ENCODE data around the gene TPPP.
"Not testable (repeated sequence)": the region's sequence is repeated elsewhere in the genome, so short reads cannot be mapped to it uniquely, and the experiment has no call there.

The TPPP gene

DNA sequence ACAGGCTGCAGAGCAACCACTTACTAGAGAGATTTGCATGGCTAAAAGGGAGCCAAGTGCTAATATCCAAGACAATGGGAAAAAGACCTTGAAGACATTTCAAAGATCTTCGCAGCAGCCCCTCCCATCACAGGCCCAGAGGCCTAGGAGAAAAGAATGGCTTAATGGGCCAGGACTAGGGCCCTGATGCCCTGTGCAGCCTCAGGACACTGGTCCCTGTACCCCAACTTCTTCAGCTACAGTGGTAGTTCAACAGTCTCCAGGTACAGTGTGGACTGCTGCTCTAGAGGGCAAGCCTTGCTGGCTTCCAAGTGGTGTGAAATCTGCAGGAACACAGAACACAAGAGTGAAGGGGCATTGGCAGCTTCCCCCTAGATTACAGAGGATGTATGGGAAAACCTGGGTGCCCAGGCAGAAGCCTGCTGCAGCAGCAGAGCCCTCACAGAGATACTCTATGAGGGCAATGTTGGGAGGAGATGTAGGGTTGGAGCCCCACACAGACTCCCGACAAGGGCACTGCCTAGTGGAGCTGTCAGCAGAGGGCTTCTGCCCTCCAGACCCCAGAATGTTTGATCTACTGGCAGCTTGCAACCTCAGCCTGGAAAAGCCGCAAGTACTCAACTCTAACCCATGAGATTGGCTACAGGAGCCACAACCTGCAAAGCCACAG is 15.8 kb upstream of the TPPP start:
- H3K27ac Mint-ChIP-seq; H3K9me3 Mint-ChIP-seq; H3K4me1 Mint-ChIP-seq; ATAC-seq (ENCODE audit: low read depth); H3K36me3 Mint-ChIP-seq; DNase-seq (ENCODE audit: low spot score in 2 of 2); H3K4me3 Mint-ChIP-seq: not testable (repeated sequence)
- peaks cover 13% of the 10 kb centered on the region for H3K27me3 Mint-ChIP-seq

DNA sequence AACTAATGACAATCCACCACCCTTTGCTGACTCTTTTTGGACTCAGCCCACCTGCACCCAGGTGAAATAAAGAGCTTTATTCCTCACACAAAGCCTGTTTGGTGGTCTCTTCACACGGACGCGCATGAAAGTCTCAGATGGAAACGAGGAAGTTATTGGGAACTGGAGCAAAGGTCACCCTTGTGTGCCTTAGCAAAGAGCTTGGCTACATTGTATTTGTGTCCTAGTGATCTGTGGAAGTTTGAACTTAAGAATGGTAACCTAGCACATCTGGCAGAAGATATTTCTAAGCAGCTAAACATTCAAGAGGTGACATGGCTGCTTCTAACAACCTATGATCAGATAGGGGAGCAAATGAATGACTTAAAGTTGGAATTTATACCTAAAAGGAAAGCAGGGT is 15.2 kb upstream of the TPPP start:
- not testable (repeated sequence) for H3K27ac Mint-ChIP-seq; H3K36me3 Mint-ChIP-seq; ATAC-seq (ENCODE audit: low read depth); DNase-seq (ENCODE audit: low spot score in 2 of 2); H3K4me3 Mint-ChIP-seq; H3K9me3 Mint-ChIP-seq; H3K4me1 Mint-ChIP-seq
- H3K27me3 Mint-ChIP-seq: peaks cover 13% of the 10 kb centered on the region

DNA sequence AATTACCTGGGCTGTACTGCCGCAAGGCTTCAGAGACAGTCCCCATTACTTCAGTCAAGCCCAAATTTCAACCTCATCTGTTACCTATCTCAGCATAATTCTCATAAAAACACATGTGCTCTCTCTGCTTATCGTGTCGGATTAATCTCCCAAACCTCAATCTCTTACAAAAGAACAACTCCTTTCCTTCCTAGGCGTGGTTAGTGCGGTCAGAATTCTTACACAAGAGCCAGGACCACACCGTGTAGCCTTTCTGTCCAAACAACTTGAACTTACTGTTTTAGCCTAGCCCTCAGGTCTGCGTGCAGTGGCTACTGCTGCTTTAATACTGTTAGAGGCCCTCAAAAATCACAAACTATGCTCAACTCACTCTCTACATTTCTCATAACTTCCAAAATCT is 13.0 kb upstream of the TPPP start:
- peaks cover 10% of the 10 kb centered on the region for H3K27me3 Mint-ChIP-seq
- H3K9me3 Mint-ChIP-seq; ATAC-seq (ENCODE audit: low read depth); H3K4me3 Mint-ChIP-seq; H3K36me3 Mint-ChIP-seq; DNase-seq (ENCODE audit: low spot score in 2 of 2); H3K4me1 Mint-ChIP-seq; H3K27ac Mint-ChIP-seq: not testable (repeated sequence)

DNA sequence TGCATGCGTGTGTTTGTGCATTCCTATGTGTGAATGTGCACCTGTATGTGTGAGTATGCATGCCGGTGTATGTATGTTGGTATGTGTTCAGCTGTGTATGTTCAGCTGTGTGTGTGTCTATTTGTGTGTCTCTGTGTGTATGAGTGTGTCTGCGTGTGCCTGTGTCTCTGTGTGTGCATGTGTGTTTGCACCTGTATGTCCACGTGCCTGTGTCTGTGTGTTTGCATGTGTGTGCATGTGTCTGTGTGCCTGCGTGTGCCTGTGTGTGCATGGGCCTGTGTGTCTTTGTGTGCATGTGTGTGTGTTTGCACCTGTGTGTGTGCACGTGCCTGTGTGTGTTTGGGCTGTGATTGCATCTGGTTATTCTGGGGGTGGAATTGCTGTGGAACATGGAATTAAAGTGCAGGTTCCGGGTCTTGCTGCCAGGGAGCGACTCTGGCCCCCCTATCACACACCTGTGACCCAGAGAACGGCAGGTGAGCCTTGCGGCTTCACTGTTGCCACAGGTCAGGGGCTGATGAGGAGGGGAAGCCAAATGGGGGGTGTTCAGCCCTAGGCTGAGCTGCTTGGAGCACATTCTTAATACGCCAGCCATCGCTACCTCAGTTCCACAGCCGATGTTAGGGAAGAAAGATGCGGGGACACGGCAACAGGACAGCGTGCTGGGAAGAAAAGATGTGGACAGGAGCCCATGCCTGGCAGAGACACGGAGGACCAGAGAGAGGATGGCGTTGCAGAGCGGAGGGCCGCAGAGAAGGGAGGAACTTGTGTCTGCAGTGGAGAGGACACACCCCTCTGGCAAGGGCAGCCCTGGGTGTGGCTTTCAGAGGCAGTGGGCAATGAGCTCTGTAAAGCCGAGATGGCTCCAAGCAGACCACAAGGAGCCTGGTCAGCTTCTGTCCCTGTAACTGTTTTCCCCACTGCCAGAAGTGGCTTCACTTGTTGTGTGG is 3.9 kb upstream of the TPPP start:
- H3K27me3 Mint-ChIP-seq; ATAC-seq (ENCODE audit: low read depth); H3K27ac Mint-ChIP-seq: not testable (repeated sequence)

DNA sequence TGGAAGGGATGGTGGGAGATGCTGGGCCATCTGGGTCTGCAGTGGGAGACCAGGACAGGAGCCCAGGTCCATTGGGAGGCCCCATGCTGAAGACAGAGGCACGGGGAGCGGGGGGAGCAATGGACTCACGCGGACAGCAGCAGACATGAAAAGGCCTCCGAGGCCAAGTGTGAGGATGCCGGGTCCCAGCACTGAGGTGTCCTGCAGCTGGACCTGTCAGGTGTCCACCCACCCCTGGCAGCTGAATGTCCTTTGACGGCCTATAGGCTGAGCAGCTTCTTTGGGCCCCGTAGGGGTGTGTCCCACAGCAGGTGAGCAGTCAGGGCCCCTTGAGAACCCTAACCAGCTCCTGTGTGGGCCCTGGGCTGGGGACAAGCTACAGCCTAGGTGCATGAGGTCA is 3.0 kb upstream of the TPPP start:
- not testable (repeated sequence) for H3K27ac Mint-ChIP-seq; H3K9me3 Mint-ChIP-seq; ATAC-seq (ENCODE audit: low read depth); DNase-seq (ENCODE audit: low spot score in 2 of 2); H3K4me1 Mint-ChIP-seq; H3K36me3 Mint-ChIP-seq; H3K4me3 Mint-ChIP-seq; H3K27me3 Mint-ChIP-seq

More for the DNA sequence above, 3.9 kb upstream of the TPPP start:
- not testable (repeated sequence) for H3K4me3 Mint-ChIP-seq; DNase-seq (ENCODE audit: low spot score in 2 of 2); H3K4me1 Mint-ChIP-seq; H3K9me3 Mint-ChIP-seq; H3K36me3 Mint-ChIP-seq

DNA sequence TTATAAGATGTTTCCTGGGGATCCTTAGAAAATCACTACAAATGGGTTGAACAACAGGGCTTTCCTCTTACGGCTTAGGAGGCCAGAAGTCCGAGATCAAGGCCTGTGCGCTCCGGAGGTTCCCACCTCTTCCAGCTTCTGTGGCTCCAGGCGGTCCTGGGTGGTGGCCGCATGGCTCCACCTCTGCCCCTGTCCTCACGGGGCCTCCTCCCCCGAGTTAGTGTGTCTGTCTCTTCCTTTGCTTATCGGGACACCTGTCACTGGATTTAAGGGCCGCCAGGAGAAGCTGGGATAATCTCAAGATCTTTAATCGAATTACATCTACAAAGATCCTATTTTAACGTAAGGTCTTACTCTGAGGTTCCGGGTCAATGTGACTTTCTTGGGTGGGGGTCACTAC is 2.3 kb upstream of the TPPP start:
- H3K4me3 Mint-ChIP-seq; DNase-seq (ENCODE audit: low spot score in 2 of 2); H3K27ac Mint-ChIP-seq; H3K9me3 Mint-ChIP-seq; H3K4me1 Mint-ChIP-seq; H3K36me3 Mint-ChIP-seq; H3K27me3 Mint-ChIP-seq; ATAC-seq (ENCODE audit: low read depth): not testable (repeated sequence)

DNA sequence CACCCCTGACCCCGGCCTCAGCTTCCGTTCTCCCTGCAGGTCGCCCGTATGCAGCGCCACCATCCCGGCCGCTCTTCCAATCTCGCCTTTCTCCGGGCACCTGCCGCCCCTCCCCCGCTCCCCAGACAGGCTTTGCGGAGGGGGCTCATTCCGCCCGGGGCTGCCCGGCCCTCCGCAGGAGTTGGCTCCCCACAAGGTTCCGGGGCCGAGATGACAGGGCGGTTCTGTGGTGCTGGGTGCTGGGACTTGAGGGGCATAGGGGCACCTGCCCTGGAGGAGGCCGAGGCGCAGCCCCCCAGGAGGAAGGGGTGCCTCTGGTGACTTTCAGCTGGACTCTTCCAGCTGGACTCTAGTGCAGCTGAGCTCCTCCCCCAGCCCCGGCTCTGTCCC is 885 bp upstream of the TPPP start:
- ATAC-seq (ENCODE audit: low read depth); H3K27ac Mint-ChIP-seq; DNase-seq (ENCODE audit: low spot score in 2 of 2); H3K9me3 Mint-ChIP-seq; H3K4me1 Mint-ChIP-seq; H3K4me3 Mint-ChIP-seq; H3K27me3 Mint-ChIP-seq; H3K36me3 Mint-ChIP-seq: not testable (repeated sequence)

DNA sequence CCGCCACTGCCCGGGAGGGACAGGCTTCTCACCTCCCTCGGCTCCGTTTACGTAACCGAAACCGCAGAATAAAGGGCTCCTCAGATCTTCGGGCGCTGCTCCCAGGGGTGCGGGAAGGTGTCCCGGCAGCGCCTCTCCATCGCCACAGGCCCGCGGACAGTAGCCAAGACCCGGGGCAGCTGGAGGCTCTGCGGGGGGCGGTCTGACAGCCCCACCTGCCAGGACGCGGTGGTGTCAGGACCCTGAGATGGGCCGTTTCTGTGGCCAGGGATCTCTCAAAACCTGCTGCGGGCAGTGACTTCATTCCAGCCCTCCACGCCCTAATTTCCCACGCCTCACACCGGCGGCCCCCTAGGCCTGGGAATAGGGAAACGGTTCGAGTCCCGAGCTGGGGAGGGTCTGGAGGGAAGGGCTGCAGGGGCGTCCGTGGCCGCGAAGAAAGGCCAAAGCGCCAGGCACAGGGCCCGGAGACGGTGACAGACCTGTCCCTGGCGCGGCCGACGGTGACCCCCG is 567 bp downstream of the TPPP start:
- ATAC-seq (ENCODE audit: low read depth); H3K27me3 Mint-ChIP-seq; H3K36me3 Mint-ChIP-seq; H3K27ac Mint-ChIP-seq; H3K4me1 Mint-ChIP-seq; H3K9me3 Mint-ChIP-seq; DNase-seq (ENCODE audit: low spot score in 2 of 2): not testable (repeated sequence)
- peak overlapping the region; percentile 61 for H3K4me3 Mint-ChIP-seq

DNA sequence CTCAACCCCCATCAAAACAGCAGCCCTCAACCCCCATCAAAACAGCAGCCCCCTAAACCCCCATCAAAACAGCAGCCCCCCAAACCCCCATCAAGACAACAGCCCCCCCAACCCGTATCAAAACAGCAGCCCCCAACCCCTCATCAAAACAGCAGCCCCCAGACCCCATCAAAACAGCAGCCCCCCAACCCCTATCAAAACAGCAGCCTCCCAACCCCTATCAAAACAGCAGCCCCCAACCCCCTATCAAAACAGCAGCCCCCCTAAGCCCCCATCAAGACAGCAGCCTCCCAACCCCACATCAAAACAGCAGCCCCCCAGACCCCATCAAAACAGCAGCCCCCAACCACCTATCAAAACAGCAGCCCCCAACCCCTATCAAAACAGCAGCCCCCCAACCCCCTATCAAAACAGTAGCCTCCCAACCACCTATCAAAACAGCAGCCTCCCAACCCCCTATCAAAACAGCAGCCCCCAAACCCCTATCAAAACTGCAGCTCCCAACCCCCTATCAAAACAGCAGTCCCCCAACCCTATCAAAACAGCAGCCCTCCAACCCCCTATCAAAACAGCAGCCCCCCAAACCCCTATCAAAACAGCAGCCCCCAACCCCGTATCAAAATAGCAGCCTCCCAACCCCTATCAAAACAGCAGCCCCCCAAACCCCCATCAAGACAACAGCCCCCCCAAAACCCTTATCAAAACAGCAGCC is 1.2 kb downstream of the TPPP start:
- no peaks in the 10 kb centered on the region for H3K9me3 Mint-ChIP-seq
- peak overlapping the region; percentile 61 for H3K4me3 Mint-ChIP-seq
- no peak for ATAC-seq (ENCODE audit: low read depth)
- peaks cover 4% of the 10 kb centered on the region for H3K27me3 Mint-ChIP-seq
- no peak overlapping the region for H3K27ac Mint-ChIP-seq
- no peaks in the 10 kb centered on the region for H3K36me3 Mint-ChIP-seq
- no peak for DNase-seq (ENCODE audit: low spot score in 2 of 2)
- no peaks in the 10 kb centered on the region for H3K4me1 Mint-ChIP-seq

DNA sequence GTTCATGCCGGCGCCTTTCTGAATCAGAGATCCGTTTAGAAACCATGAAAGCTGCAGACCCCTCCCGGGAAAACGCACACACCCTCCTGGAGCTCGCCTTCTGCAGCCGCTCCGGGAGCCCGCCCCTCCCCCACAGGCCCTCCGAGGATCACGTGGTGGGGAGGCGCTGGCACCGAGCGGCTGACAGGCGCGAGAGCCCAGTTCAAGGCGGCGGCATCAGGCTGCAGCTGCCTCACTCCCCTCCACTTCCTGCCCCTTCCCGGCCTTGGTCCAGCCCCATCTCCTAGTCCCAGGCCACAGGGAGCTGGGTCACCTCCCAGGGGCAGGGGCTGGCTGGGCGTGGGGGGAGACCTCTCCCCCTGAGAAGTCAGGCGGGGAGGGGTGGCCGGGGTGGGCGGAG is 2.1 kb downstream of the TPPP start:
- H3K27ac Mint-ChIP-seq; H3K27me3 Mint-ChIP-seq; H3K9me3 Mint-ChIP-seq; DNase-seq (ENCODE audit: low spot score in 2 of 2); ATAC-seq (ENCODE audit: low read depth); H3K36me3 Mint-ChIP-seq; H3K4me1 Mint-ChIP-seq; H3K4me3 Mint-ChIP-seq: not testable (repeated sequence)

DNA sequence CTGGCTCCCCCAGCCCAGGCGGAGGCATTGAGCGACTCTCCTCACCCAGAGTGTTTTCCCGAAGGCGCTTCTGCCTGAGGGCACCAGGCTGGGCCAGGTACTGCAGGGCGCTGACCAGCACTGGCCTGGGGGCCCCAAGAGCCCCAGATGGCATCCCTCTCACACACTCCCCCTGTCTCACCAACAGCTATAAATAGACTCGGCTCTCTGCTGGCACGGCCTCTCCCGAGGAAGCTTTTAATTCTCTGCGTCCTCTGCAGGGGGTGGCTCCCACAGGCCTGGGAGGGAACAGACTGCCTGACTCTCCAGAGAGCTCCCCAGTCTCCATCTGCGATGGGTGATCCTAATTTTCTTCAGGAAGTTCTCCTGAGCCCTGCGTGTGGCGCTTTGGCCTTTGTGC is 2.9 kb downstream of the TPPP start:
- not testable (repeated sequence) for ATAC-seq (ENCODE audit: low read depth); H3K4me1 Mint-ChIP-seq; H3K9me3 Mint-ChIP-seq; H3K27me3 Mint-ChIP-seq; H3K27ac Mint-ChIP-seq; DNase-seq (ENCODE audit: low spot score in 2 of 2); H3K4me3 Mint-ChIP-seq; H3K36me3 Mint-ChIP-seq

DNA sequence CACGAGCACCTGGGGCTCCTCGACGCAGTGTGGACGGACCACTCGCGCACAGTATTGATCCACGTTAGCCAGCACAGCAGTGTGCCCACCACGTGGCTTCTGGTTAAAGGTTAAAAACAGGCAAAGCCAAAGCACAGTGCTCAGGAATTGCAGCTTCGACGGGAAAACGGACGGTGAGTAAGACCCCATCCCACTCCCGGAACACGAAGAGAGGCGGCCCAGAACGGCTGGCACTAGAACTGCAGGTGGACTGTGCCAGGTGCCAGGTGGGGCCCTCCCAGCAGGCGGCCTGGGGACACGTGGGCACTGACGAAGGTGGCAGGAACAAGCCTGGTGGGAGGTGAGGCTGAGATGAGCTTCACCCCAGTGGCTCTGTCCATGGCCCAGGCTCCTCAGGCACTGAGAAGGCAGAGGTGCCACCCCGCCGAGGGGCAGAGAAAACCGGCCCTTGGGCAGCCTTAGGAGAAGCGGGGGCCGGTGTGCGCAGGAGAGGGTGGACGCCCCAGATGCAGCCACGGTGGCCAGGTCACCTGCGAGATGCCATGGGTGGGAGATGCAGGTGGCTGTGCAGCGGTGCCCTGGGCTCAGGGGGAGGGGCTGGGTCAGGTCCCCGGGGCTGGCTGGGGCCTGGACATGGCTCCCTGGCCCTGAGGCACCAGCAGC is 4.7 kb downstream of the TPPP start:
- H3K4me1 Mint-ChIP-seq; H3K9me3 Mint-ChIP-seq; H3K4me3 Mint-ChIP-seq; DNase-seq (ENCODE audit: low spot score in 2 of 2); H3K27me3 Mint-ChIP-seq; ATAC-seq (ENCODE audit: low read depth); H3K36me3 Mint-ChIP-seq; H3K27ac Mint-ChIP-seq: not testable (repeated sequence)

DNA sequence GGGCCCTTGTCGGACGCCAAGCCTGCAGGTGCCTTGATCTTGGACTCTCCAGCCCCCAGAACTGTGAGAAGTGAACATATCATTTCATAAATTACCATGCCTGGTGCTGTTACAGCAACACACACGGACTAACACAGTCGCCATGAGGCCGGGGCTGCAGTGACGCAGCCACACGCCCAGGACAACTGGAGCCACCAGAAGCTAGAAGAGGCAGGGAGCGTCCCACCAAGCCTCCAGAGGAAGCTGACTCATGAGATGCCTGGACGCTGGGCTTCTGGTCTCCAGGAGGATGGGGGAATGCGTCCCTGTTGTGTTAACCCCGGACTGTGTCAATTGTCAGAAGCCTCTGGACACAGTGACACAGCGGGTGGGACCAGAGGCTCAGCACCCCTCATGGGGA is 6.2 kb downstream of the TPPP start:
- not testable (repeated sequence) for H3K36me3 Mint-ChIP-seq; H3K4me1 Mint-ChIP-seq; DNase-seq (ENCODE audit: low spot score in 2 of 2); H3K27ac Mint-ChIP-seq; H3K27me3 Mint-ChIP-seq; ATAC-seq (ENCODE audit: low read depth); H3K9me3 Mint-ChIP-seq; H3K4me3 Mint-ChIP-seq

DNA sequence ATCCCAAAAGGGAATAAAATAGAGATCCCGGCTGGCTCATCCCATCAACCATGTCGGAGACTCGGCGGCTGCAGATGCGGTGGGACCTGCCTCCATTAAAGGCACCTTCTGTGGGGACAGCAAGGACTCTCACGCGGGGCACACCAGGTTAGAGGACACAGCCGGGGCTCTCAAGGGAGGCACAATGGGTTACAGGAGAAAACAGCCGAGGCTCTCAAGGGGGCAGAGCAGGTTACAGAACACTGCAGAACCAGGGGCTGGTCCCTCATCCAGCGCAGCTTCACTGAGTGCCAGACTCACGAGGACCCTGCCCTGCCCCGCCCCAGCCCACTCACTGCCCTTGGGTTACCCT is 7.0 kb downstream of the TPPP start:
- H3K4me3 Mint-ChIP-seq; H3K27ac Mint-ChIP-seq; ATAC-seq (ENCODE audit: low read depth); H3K4me1 Mint-ChIP-seq; DNase-seq (ENCODE audit: low spot score in 2 of 2); H3K27me3 Mint-ChIP-seq; H3K36me3 Mint-ChIP-seq; H3K9me3 Mint-ChIP-seq: not testable (repeated sequence)

All from memory B cell (primary cell).